Keratinocyte (primary cell): ENCODE results near the gene ABLIM2.

Experiments used
- CTCF ChIP-seq, 3 experiments: IDR thresholded peaks in 1 of 3; conservative IDR thresholded peaks in 1 of 3; optimal IDR thresholded peaks in 1 of 3; 2 replicates in 2 of 3; 3 replicates in 1 of 3; pipeline versions ENCODE3 to v1.5.1; 2011; ENCODE audit warnings: low read length in 3 of 3, mild to moderate bottlenecking in 3 of 3, moderate library complexity in 2 of 3, control low read depth in 1 of 3, inconsistent platforms in 1 of 3; ENCODE audit not compliant: insufficient read depth in 2 of 3; ENCODE audit errors: extremely low read depth in 1 of 3
- EZH2 ChIP-seq: IDR thresholded peaks from one replicate; pipeline ENCODE4 v1.6.1; 2012; ENCODE audit warnings: inconsistent platforms, mild to moderate bottlenecking, low read length, moderate library complexity

- TF ChIP-seq CTCF (optimal IDR thresholded peaks at IDR 0.05 in 1 of 3, IDR thresholded peaks at IDR 0.05 in 1 of 3, conservative IDR thresholded peaks at IDR 0.05 in 1 of 3; ENCODE audit: extremely low read depth in 1 of 3, insufficient read depth in 2 of 3, low read length in 3 of 3): no peak
- no peak for TF ChIP-seq EZH2
Measured at GRCh38 chr4:8188743-8189550, 30.3 kb upstream of the ABLIM2 start.
